SK-N-MC (cell line): ENCODE data around the gene NCOA1.

Experiments
- EZH2 ChIP-seq: fragments of 200-600 bp; sonication (generic); IDR thresholded peaks from one replicate; pipeline ENCODE4 v1.6.1; 2017; ENCODE audit warnings: antibody characterized with exemption
- FOXP2 ChIP-seq: optimal IDR thresholded peaks from 2 replicates; pipeline ENCODE3; 2011; ENCODE audit warnings: mild to moderate bottlenecking, moderate library complexity; ENCODE audit not compliant: insufficient read depth; ENCODE audit errors: extremely low read length, control extremely low read depth
- POLR2AphosphoS5 ChIP-seq: IDR thresholded peaks from 2 replicates; pipeline ENCODE4 v1.6.1; 2012; ENCODE audit warnings: mild to moderate bottlenecking, low read depth, low read length, borderline replicate concordance

GRCh38 chr2:24743924-24744323 is 252.9 kb downstream of the NCOA1 start:
- TF ChIP-seq POLR2AphosphoS5 (no peak), EZH2 (no peak), FOXP2 (no peak)
